Osteocyte (in vitro differentiated cells): Measurements from ENCODE around the gene COL6A1. TPM values are rescaled to one million over a fixed set of nuclear protein-coding genes. Genes with fewer than 3 reads are reported as not detected.

Source experiments
- DNase-seq: peaks from one replicate; pipeline ENCODE4 v3.0.0; 2021; ENCODE audit warnings: mixed read lengths; ENCODE audit not compliant: unreplicated experiment; ENCODE audit errors: extremely low spot score
- H3K27ac Mint-ChIP-seq: one replicate; pipeline ENCODE4 v1.8.0; 2021; ENCODE audit warnings: mild to moderate bottlenecking, mixed read lengths; ENCODE audit not compliant: unreplicated experiment
- H3K27me3 Mint-ChIP-seq: one replicate; pipeline ENCODE4 v1.8.0; 2021; ENCODE audit warnings: mixed read lengths; ENCODE audit not compliant: unreplicated experiment
- H3K36me3 Mint-ChIP-seq: one replicate; pipeline ENCODE4 v1.8.0; 2021; ENCODE audit warnings: mixed read lengths; ENCODE audit not compliant: unreplicated experiment
- H3K4me1 Mint-ChIP-seq: one replicate; pipeline ENCODE4 v1.8.0; 2021; ENCODE audit warnings: mixed read lengths; ENCODE audit not compliant: unreplicated experiment
- H3K4me3 Mint-ChIP-seq: one replicate; pipeline ENCODE4 v1.8.0; 2021; ENCODE audit warnings: mild to moderate bottlenecking, moderate library complexity, mixed read lengths; ENCODE audit not compliant: unreplicated experiment
- H3K9me3 Mint-ChIP-seq: one replicate; pipeline ENCODE4 v1.8.0; 2021; ENCODE audit warnings: mixed read lengths; ENCODE audit not compliant: unreplicated experiment
- total RNA-seq: library from RNA; stranded (reverse); gene quantifications from 2 replicates; pipeline ENCODE4 v1.2.1, GENCODE V29; 2021
- TF ChIP-seq, protein P1 (sequence below): fragments of 200-600 bp; sonication (generic); IDR thresholded peaks from 2 replicates; pipeline ENCODE4 v1.5.0; 2021; ENCODE audit warnings: antibody characterized with exemption, mild to moderate bottlenecking, moderate library complexity

COL6A1 gene
- total RNA-seq, 1 donor from 2014 or later = 1,503 TPM

DNA sequence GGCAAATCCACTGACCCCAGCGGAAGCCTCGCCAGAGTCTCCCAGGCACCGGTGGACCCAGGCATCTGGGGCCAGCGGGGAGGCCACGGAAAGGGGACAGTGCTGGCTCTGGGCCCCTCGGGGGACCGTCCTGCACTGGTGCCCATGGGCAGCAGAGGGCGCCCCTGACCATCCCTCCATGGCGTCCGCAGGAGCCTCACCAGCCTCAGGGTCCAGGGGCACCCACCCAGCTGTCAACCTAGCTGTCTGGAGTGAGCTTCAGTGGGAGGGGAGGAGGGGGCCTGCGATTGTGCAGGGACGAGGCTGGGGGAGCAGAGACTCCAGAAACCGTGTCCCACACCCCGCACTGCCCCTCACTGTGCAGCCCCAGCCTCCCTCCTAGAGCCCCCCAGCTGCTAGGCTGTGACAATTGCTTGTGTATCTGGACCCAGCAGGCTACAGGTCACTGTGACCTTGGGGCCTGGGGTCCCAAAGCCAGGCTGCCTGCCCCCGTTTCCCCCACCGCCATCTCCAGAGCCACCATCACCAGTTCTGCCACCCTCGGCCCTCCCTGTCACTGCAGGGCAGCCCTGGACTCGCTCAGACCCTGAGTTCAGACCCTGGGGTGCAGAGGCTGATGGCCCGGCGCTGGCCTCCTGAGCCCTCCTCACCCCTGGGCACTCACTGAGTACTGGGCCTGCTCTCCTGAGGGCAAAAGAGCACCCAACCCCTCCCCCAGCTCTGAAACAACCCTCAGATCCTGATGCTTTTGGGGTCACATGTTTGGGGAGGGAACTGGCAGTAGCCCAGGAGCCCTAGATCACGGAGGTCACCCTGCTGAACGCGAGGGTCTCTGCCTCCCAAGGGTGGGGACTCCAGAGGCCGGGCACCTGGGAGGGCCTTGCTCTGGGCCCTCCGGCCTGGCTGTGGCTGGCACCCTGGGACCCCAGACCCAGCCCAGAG is 10.6 kb upstream of the COL6A1 start:
- TF ChIP-seq, protein P1, sequence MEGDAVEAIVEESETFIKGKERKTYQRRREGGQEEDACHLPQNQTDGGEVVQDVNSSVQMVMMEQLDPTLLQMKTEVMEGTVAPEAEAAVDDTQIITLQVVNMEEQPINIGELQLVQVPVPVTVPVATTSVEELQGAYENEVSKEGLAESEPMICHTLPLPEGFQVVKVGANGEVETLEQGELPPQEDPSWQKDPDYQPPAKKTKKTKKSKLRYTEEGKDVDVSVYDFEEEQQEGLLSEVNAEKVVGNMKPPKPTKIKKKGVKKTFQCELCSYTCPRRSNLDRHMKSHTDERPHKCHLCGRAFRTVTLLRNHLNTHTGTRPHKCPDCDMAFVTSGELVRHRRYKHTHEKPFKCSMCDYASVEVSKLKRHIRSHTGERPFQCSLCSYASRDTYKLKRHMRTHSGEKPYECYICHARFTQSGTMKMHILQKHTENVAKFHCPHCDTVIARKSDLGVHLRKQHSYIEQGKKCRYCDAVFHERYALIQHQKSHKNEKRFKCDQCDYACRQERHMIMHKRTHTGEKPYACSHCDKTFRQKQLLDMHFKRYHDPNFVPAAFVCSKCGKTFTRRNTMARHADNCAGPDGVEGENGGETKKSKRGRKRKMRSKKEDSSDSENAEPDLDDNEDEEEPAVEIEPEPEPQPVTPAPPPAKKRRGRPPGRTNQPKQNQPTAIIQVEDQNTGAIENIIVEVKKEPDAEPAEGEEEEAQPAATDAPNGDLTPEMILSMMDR = peak; percentile 98
- no peaks in the 10 kb centered on the region for H3K9me3 Mint-ChIP-seq
- H3K4me3 Mint-ChIP-seq = no peak overlapping the region
- H3K27me3 Mint-ChIP-seq = no peaks in the 10 kb centered on the region
- H3K4me1 Mint-ChIP-seq = peaks cover 52% of the 10 kb centered on the region
- H3K27ac Mint-ChIP-seq = peak overlapping the region; percentile 93
- no peak for DNase-seq
- no peaks in the 10 kb centered on the region for H3K36me3 Mint-ChIP-seq

DNA sequence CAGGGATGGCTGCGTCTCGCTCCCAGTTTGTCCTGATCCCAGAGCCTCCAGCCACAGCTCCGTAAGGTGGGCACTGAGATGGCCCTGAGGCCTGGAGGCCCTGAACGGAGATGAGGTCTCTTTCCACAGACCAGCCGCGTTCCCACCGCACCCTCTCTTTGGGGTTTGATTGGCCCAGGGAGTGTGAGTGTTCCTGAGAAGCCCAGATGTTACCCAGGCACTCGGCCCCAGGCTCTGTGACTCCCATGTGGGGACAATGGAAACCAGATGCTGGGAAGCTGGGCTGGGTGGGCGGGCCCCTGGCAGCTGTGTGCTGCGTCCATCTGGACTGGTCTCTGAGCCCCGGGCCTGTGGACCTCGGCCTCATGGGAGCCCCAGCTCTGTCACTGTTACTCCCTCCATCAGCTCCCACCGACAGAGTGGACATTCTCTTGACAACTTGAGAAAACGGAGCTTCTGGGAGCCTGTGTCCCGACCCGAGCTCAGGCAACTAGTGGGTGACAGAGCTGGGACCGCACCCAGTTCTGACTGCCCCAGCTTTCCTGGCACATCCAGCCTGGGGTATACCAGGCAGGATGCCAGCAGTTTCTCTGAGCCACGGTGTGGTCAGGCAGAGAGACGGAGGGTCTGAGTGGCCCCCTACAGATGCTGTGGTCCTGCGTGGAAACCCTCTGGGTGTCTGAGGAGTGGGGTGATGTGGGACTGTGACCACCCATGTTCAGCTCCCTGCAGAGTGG is 9.8 kb upstream of the COL6A1 start:
- Mint-ChIP-seq H3K9me3 (no peaks in the 10 kb centered on the region), H3K4me1 (peaks cover 57% of the 10 kb centered on the region), H3K27me3 (no peaks in the 10 kb centered on the region), H3K36me3 (no peaks in the 10 kb centered on the region), H3K4me3 (no peak overlapping the region), H3K27ac (peak overlapping the region; percentile 93)
- TF ChIP-seq, protein P1 = no peak
- DNase-seq = no peak

DNA sequence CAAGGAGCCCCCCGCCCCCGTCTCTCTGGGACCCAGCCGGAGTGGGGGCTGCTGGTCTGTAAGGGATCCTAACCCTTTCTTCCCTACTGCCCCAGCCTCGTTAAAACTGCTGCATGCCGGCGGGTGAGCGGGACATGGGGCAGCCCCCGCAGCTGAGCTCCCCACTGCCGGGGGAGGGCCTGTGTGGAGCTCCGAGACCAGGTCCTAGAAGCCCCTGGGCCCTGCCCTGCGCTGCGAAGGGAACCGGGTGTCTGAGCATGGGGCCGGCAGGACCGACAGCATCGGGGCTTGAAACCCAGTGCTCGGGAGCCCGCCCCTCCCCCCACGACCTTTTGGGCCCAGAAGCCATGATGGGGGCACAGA is 9.2 kb upstream of the COL6A1 start:
- H3K4me3 Mint-ChIP-seq = no peak overlapping the region
- no peak for DNase-seq

DNA sequence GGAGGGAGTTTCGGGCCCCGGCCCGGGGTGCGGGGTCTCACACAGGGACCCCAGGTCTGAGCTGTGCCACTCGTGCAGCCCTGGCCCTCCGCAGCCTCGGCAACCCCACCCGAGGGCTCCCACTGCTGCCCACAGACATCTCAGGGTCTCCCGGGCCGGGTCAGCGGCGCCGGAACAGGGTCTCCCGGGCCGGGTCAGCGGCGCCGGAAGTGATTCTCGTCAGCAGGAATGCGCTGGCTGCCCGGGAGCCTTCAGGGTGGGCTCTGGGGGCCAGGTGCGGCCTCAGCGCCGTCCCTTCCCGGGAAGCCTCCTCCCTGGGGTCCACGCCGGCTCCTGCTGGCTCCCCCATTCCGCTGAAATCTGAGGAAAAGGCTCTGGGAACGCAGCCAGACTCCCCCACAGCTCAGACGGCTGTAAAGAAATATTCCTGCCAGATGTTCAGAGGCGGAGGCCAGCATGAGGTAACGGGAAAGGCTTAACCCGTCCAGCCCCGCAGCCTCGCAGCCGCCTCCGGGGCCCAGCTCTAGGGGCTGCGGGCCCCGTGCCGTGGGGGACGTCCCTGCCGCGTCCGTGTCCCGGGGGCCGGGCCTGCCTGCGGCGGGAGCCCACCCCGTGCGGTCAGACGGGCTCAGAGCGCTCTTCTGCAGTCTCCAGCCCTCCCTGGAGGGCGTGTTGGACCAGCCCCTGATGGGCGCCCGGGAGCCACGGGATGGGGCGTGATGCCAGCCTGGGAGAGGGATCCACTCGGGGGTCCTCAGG is 8.7 kb upstream of the COL6A1 start:
- Mint-ChIP-seq H3K4me1 (peaks cover 61% of the 10 kb centered on the region), H3K4me3 (peak overlapping the region; percentile 68), H3K27me3 (no peaks in the 10 kb centered on the region), H3K27ac (peak overlapping the region; percentile 97), H3K36me3 (no peaks in the 10 kb centered on the region), H3K9me3 (no peaks in the 10 kb centered on the region)
- DNase-seq = no peak
- TF ChIP-seq, protein P1 = no peak

More for the DNA sequence above, 9.2 kb upstream of the COL6A1 start:
- Mint-ChIP-seq H3K27me3 (no peaks in the 10 kb centered on the region), H3K4me1 (peaks cover 59% of the 10 kb centered on the region), H3K27ac (peak overlapping the region; percentile 93), H3K36me3 (no peaks in the 10 kb centered on the region), H3K9me3 (no peaks in the 10 kb centered on the region)
- TF ChIP-seq, protein P1 = no peak
